Retina (tissue), 1 donor: ENCODE measurements around the gene SMAD2.
"Not testable (repeated sequence)": the region's sequence is repeated elsewhere in the genome, so short reads cannot be mapped to it uniquely, and the experiment has no call there.

Experiments used
- DNase-seq: peaks from one replicate; pipeline ENCODE4 v3.0.0-alpha.2; 2016

Gene SMAD2

GRCh38 chr18:47930199-47930930, at the start of gene SMAD2:
Gene SMAD2, minus strand, starts transcription at chr18:47930659. Its CDS starts 33,903 bp downstream, at chr18:47896756.
- DNase-seq = peak; percentile 82

DNA sequence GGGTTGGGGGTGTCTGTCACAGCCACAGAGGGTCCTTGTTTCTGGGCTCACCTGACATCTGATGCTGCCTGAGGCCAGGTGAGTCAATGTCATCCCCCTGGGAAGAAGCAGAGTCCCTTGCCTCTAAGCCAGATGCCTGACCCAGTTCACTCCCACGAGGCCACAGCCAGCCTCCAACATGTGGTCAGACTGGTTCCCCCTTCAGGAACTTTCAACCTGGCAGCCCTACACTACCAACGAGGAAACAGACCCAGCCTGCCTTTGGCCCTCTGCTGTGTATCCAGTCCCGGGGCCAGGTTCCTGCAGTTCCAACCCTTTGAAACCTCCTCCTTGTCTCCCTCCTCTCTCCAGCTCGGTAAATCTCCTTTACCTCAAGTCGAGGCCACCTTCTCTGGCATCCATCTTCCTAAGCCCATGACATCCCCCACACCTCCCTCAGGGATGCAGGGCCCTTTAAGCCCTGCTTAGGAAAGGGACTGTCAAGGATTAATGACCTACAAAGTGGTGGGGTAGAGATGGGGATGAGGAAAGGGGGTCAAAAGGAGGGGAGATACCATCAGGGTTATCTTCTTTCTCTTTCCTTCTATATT, 49.2 kb upstream of the SMAD2 start:
- DNase-seq = no peak

GRCh38 chr18:47978603-47979002, 48.1 kb upstream of the SMAD2 start:
- DNase-seq = no peak

- DNase-seq = no peak
These were observed 47.7 kb upstream of the SMAD2 start for GRCh38 chr18:47978141-47978540.

DNA sequence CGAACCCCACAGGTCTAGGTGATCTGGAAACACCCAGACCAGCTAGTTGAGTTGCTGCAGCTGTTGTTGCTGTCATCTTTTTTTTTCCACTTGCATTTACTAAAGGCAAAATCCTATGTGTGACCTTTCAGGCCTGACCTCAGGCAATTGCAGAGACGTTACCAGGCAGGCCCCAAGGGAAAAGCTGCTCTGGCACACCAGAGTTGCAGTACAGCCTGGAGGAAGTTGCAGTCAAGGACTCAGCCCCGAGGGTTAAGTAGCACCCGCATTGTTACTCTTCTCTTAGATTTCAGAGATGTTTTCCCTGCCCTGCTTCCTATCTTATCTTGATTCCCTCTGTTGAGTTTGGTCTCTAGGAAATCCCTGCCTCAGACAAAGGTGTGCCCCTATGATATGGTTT, 45.2 kb upstream of the SMAD2 start:
- DNase-seq = no peak

DNA sequence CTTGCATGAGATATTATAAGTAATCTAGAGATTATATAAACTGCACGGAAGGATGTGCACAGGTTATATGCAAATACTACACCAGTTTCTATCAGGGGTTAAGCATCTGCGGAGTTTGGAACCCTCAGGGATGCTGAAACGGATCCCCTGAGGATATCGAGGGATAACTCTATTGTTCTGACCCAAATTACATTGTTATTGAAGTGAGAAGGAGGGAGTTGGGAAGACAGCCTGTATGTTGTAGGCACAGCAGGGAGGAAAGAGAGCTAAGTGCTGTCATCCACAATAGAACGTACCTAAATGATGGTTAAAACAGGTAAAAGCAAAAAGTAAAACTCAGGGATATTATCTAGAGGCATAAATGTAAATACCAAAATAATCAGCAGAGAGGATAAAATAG, 44.6 kb upstream of the SMAD2 start:
- DNase-seq = no peak

- peak; percentile 3 for DNase-seq
These were observed 40.4 kb upstream of the SMAD2 start for GRCh38 chr18:47970664-47971531.

DNA sequence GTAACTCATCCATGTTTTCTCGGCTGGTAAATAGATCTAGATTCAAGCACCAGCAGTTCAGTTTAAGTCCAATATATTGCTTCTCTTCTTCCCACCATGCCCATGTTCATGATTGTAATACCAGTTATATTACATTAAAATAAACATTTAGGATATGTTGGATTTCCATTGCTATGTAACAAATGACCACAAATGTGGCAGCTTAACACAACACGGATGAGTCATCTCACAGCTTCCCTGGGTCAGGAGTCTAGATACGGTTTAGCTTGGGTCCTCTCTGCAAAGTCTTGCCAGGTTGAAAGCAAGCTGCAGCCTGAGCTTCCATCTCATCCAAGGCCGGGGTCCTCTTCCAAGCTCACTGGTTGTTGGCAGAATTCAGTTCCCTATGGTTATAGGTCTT, 39.4 kb upstream of the SMAD2 start:
- DNase-seq = peak; percentile 1

- peak; percentile 9 for DNase-seq
These were observed 38.3 kb upstream of the SMAD2 start for GRCh38 chr18:47968721-47969120.

- peak; percentile 38 for DNase-seq
These were observed 37.7 kb upstream of the SMAD2 start for GRCh38 chr18:47968006-47968676.

GRCh38 chr18:47964053-47964452, 33.6 kb upstream of the SMAD2 start:
- DNase-seq = no peak

- not testable (repeated sequence) for DNase-seq
These were observed 30.5 kb upstream of the SMAD2 start for GRCh38 chr18:47961003-47961402.

DNA sequence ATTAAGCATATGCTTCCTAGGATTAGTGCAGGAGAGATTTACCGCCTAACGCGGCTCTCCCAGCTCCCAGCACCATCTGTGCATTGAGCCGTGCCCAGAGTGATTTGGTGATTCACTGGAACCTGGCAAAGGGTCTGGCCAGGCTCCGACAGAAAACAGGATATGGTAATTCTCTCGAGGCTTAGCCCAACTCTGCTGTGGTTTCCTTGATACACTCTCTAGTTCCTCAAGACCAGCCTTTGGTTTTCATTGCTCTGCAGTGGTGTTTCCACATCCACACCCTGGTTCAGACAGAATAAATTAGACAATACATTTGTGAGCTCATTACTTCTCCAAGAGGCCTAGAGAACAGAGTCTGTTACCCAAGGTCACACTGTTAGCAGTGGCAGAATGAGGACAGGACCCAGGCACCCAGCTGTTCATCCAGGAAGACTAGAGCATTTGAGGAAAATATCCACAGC, 23.0 kb upstream of the SMAD2 start:
- peak; percentile 70 for DNase-seq

DNA sequence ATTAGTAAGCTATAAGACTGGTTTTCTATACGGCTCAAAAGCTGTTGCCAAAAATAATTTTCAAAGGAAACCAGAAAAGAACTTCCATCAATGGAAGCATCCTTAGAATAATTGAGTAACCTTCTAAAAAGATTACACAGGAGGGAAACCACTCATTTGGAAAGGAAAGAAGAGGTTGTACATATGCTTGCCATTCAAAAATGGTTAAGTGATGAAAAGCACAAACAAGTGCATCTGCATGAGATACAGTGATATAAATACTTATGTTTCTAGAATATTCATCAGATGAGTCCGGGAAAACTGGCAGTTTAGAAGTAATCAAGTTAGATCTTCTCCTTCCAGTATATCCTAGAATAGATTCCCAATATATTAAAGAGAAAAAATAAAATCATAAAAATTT, 20.1 kb upstream of the SMAD2 start:
- no peak for DNase-seq

DNA sequence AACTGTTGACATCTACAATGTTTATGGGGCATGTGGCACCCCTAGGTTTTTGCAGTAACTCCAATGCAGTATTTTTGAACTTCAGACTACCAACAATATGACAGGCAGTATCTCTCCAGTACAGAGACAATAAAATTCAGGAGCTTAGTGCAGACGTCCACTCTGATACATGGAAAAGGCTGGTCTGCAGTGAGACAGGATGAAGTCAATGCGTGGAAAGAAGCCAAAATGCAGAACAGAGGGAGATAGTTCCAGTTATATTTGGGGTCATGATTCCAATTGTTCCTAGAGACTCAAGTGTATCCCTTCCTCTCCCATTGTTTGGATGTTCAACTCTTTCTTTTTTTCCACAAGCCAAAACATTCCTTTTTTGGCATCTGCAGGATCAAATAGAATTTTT, 18.7 kb upstream of the SMAD2 start:
- no peak for DNase-seq

- DNase-seq = no peak
These were observed 16.4 kb upstream of the SMAD2 start for GRCh38 chr18:47946889-47947288.

- no peak for DNase-seq
These were observed 14.8 kb upstream of the SMAD2 start for GRCh38 chr18:47944972-47945852.

GRCh38 chr18:47936952-47937351, 6.5 kb upstream of the SMAD2 start:
- DNase-seq = no peak

GRCh38 chr18:47935321-47936055, 5.0 kb upstream of the SMAD2 start:
- DNase-seq = peak; percentile 59

- no peak for DNase-seq
These were observed 2.1 kb upstream of the SMAD2 start for GRCh38 chr18:47932603-47933002.

GRCh38 chr18:47932190-47932589, 1.7 kb upstream of the SMAD2 start:
- DNase-seq = no peak
